GM12878 (cell line): ENCODE measurements around the gene SLC19A1.

Experiments used
- ETV6 ChIP-seq, 2 experiments: fragments of 450-650 bp in 1 of 2; IDR thresholded peaks in 1 of 2; conservative IDR thresholded peaks in 1 of 2; 2 replicates each; pipeline ENCODE4 v1.6.1; 2014; ENCODE audit warnings: antibody characterized with exemption in 1 of 2, borderline replicate concordance in 1 of 2, low read depth in 1 of 2, mild to moderate bottlenecking in 1 of 2, moderate library complexity in 1 of 2
- JUND ChIP-seq: IDR thresholded peaks from 2 replicates; pipeline ENCODE4 v1.6.1; 2012; ENCODE audit warnings: low read depth, mild to moderate bottlenecking, low read length, improper control_type of control experiment, moderate library complexity
- MEF2B ChIP-seq: fragments of 450-650 bp; IDR thresholded peaks from 2 replicates; pipeline ENCODE4 v1.6.1; 2018; ENCODE audit warnings: mild to moderate bottlenecking, moderate library complexity; ENCODE audit not compliant: partially characterized antibody, poor library complexity, severe bottlenecking
- POLR2A ChIP-seq: IDR thresholded peaks from 2 replicates; pipeline ENCODE4 v1.6.1; 2011; ENCODE audit warnings: low read depth, mild to moderate bottlenecking, low read length
- RAD21 ChIP-seq: IDR thresholded peaks from 2 replicates; pipeline ENCODE4 v1.6.1; 2011; ENCODE audit warnings: mild to moderate bottlenecking, low read depth, low read length, moderate library complexity; ENCODE audit not compliant: insufficient read depth
- TARDBP ChIP-seq: IDR thresholded peaks from 2 replicates; pipeline ENCODE4 v1.6.1; 2016; ENCODE audit warnings: borderline replicate concordance
- TCF12 ChIP-seq: IDR thresholded peaks from 2 replicates; pipeline ENCODE4 v1.6.1; 2011; ENCODE audit warnings: low read depth, mild to moderate bottlenecking, low read length
- TCF7 ChIP-seq: IDR thresholded peaks from 2 replicates; pipeline ENCODE4 v1.6.1; 2014; ENCODE audit warnings: antibody characterized with exemption, borderline replicate concordance
- YBX1 ChIP-seq: fragments of 450-650 bp; IDR thresholded peaks from 2 replicates; pipeline ENCODE4 v1.6.1; 2016; ENCODE audit warnings: antibody characterized with exemption
- TF ChIP-seq, protein P1 (sequence below), 3 experiments: IDR thresholded peaks in 2 of 3; conservative IDR thresholded peaks in 1 of 3; 2 replicates each; pipeline ENCODE4 v1.5.1; 2011; ENCODE audit warnings: low read depth in 3 of 3, low read length in 3 of 3, mild to moderate bottlenecking in 3 of 3, control low read depth in 2 of 3, moderate library complexity in 2 of 3, inconsistent platforms in 1 of 3, mixed read lengths in 1 of 3; ENCODE audit not compliant: control insufficient read depth in 2 of 3, insufficient read depth in 1 of 3; ENCODE audit errors: extremely low read depth in 1 of 3

DNA sequence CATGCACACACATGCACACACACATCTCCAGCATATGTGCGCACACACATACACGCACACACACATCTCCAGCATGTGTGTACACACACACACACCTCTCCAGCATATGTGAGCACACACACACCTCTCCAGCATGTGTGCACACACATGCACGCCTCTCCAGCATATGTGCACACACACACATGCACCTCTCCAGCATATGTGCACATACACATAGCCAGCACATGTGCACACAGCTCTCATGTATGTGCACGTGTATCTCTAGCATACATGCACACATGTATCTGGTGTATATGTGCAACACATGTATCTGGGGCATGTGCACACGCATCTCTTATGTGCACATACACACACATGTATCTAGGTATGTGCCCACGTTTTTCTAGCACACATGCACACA lies 57.9 kb downstream of the SLC19A1 start:
- TF ChIP-seq JUND (no peak), MEF2B (no peak), RAD21 (no peak), TARDBP (no peak), YBX1 (no peak), ETV6 (conservative IDR thresholded peaks at IDR 0.05 in 1 of 2, IDR thresholded peaks at IDR 0.05 in 1 of 2; ENCODE audit: borderline replicate concordance in 1 of 2, low read depth in 1 of 2) (no peak), POLR2A (no peak), TCF7 (no peak), TCF12 (no peak)
- TF ChIP-seq, protein P1, sequence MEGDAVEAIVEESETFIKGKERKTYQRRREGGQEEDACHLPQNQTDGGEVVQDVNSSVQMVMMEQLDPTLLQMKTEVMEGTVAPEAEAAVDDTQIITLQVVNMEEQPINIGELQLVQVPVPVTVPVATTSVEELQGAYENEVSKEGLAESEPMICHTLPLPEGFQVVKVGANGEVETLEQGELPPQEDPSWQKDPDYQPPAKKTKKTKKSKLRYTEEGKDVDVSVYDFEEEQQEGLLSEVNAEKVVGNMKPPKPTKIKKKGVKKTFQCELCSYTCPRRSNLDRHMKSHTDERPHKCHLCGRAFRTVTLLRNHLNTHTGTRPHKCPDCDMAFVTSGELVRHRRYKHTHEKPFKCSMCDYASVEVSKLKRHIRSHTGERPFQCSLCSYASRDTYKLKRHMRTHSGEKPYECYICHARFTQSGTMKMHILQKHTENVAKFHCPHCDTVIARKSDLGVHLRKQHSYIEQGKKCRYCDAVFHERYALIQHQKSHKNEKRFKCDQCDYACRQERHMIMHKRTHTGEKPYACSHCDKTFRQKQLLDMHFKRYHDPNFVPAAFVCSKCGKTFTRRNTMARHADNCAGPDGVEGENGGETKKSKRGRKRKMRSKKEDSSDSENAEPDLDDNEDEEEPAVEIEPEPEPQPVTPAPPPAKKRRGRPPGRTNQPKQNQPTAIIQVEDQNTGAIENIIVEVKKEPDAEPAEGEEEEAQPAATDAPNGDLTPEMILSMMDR (IDR thresholded peaks at IDR 0.05 in 2 of 3, conservative IDR thresholded peaks at IDR 0.05 in 1 of 3; ENCODE audit: control insufficient read depth in 2 of 3, extremely low read depth in 1 of 3, insufficient read depth in 1 of 3, low read depth in 3 of 3, low read length in 3 of 3) = no peak
